Measurements from ENCODE around the gene ZNF211.

The ZNF211 gene

DNA sequence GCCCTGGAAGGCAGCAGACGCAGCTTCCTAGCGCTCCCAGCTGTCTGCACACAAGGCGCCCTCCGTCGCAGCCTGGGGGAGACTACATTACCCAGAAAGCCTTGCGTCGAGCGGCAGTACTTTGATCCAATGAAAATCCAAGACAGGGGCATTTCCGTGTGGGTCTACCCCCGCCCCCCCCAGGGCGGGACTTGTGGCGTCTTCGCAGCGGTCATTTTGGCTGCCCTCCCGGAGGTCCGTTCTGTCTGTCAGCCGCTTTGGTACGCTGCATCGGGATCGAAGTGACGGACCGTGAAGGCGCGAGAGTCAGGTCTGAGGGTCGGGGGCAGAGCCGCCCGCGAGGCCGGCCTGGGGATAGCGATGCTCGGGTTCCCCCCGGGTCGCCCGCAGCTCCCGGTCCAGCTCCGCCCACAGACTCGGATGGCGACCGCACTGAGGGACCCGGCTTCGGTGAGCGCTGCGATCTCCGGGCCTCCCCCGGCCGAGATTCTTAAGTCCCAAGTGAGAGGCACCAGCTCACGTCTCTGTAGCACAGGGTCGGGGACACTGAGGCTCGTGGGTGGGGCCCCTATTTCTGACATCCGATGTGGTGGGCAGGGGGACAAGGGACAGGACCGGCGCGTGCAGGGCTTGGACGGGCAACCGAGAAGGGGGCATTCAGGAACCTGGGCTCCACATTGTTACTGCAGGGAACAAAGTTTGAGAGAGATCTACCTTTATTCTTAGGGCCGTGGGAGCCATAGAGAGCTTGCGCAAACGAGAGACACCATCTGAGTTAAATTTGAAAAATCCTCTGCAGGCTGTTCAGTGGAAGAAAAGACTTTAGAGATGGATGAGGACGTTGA, at the start of gene ZNF211:
TSS of gene ZNF211 (plus strand) at position 182 of the 845 bp plus-strand sequence. CDS start at position 361, 179 bp downstream.
- peak; percentile 87 for DNase-seq (ENCODE audit: low read depth)

DNA sequence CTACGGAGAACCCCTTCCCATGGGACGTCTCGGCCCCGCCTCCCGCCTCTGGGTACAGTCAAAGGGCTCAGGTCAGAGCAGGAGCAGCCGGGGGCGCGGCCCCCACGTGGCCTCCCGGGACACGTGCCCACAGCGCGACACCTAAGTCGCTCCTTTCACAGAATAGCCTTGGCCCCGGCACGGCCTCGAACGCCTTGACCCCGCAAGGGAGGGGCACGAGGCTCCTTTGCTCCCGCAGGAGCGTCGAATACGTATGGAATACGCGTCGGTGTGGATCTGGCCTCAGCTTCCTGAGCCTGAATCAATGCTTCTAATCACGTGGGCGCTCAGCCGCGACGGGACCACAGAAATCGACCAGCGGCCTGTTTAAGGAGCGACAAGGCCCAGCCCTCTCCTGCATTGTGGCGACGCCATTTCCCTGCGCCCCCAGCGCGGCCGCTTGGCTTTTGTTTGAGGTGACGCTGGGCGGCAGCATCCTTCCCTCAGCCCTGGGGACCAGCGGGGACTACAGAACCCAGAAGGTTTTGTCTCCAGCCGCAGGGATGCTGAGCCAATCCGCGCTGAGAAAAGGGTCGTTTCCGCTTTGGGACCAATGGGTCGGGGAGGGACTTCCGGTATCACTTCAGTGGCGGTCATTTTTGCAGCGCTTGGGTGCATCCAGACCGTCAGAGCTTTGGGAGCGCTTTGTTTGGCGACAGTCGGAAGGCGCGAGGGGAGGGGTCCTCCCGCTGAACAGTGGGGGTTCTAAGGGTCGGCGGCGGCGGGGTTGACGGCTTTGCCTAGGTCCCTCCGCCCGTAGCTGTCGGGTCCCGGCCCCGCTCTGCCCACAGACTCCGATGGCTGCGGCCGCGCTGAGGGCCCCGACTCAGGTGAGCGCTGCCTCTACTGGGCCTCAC, 49.2 kb upstream of the ZNF211 start, which contains the start of gene ZIK1:
TSS of gene ZIK1 (plus strand) at position 625 of the 896 bp plus-strand sequence. CDS start at position 837, 212 bp downstream.
- peak; percentile 83 for DNase-seq (ENCODE audit: low read depth)

DNA sequence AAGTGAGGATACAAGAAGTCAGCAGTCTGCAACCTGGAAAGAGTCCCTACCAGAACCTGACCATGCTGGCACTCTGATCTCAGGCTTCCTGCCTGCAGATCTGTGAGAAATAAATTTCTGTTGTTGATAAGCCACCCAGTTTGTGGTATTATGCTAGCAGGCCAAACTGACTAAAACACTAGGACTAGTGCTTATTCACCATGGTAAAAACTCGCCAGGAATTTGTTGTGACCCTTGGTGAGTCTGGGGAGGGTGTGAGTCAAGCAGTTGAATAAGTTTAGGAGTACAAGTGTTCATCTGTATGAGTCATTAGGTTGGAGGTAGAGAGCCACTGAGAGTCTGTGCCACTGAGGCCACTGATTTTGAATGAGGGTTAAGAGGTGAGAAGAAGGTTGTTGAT, 45.4 kb upstream of the ZNF211 start:
- DNase-seq (ENCODE audit: low read depth) = no peak

DNA sequence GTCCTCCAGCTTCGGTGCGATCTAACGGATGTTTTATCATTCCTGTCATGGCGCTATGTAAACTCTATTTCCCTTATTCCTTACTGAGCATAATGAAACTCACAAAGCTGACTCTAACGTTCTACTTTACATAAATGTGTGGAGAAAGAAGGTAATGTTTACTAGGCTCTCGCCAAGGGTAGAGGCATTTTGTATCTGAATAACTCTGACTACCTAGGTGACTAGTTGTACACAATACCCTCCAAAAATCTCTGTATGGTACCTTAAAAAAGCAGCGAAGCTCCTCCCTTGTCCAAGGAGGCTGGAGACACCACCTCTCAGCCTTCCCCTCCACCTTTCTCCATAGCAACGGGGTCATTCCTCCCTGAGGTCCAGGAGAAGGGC, 33.6 kb upstream of the ZNF211 start:
- no peak for DNase-seq (ENCODE audit: low read depth)

DNA sequence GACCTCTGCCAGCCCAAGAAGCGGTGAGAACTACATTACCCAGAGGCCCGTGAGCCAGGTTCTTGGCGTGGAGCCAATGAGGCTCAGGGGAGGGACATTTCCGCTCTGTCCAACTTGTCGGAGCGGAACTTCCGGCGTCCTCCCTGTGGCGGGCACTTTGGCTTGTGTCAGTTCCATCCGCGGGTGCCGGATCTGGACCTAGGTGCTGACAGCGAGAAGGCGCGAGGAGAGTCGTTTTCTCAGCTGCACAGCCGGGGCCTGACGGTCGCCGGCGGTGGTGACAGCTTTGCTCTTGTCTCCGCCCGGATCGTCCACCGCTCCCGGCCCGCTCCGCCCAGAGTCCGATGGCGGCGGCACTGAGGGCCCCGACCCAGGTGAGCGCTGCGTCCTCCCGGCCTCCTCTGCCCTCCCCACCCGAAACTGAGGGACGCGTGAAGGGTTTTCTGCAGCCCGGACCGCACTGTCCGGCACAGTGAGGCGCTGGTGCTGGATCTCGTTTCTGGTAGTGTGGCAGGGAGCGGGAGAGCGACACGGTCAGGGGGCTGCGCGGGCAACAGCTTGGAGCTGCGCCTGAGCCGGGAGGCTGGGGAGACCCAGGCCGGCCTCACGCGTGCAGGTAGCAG, 33.1 kb upstream of the ZNF211 start, which contains the start of gene ZNF530:
TSS of gene ZNF530 (plus strand) at position 125 of the 623 bp plus-strand sequence. CDS start 4,461 bp downstream, outside the sequence.
- peak; percentile 83 for DNase-seq (ENCODE audit: low read depth)

DNA sequence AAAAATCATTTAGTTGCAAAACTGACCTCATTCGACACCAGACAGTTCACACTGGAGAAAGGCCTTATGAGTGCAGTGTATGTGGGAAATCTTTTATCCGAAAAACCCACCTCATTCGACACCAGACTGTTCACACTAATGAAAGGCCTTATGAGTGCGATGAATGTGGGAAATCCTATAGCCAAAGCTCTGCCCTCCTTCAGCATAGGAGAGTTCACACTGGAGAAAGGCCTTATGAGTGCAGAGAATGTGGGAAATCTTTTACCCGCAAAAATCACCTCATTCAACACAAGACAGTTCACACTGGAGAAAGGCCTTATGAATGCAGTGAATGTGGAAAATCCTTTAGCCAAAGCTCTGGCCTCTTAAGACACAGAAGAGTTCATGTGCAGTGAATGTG, 26.0 kb upstream of the ZNF211 start:
- DNase-seq (ENCODE audit: low read depth) = no peak

DNA sequence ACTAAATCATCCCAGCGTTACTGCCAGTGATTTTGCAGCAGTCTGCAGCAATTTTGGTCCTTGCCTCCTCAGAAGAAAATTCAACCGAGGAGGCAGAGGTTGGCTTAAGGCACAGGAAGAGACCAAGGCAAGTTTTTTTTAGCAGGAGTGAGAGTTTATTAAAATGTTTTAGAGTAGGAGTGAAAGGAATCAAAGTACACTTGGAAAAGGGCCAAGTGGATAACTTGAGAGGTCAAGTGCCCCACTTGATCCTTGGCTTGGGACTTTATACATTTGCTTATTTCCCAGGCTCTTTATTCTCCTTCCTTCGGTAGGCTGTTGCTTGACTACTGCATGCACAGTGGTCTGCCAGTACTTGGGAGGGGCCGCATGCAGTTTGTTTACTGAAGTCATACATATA, 21.9 kb upstream of the ZNF211 start:
- no peak for DNase-seq (ENCODE audit: low read depth)

DNA sequence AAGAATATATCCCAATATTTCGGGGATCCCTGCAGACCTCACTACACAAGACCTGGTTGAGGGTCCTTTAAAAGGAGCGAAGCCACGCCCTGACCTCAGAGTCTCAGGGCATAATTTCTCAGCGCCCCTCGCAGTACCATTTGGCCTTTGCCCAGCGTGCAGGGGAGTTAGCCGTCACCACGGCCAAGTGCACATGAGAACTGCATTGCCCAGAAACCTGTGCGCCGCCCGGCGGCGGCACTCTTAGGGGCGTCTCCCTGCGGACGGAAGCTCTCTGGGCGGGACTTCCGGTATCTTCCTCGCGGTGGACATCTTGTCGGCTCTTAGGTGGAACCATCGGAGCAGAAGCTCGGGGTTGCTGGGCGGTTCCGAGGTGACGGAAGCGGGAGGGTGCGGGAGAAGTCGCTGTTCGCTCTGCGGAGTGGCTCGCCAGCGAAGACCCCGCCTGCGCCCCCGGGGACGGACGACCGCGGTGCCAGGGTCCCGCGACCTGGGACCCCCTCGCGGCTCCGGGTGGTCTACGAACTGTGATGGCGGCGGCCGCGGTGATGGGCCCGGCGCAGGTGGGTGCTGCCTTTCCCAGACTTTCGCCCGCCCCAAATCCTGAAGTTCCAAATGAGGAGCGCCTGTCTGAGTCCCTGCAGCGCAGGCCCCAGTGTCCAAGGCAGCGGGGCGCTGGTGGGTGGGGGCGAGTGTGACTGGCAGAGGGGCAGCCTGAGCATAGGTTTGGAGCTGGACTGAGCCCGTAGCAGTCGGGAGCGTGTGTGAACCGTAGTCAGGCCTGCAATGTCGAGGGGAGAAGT, 18.8 kb upstream of the ZNF211 start, which contains the start of gene ZNF134:
TSS of gene ZNF134 (plus strand) at position 302 of the 803 bp plus-strand sequence. CDS start 5,227 bp downstream, outside the sequence.
- peak; percentile 70 for DNase-seq (ENCODE audit: low read depth)

DNA sequence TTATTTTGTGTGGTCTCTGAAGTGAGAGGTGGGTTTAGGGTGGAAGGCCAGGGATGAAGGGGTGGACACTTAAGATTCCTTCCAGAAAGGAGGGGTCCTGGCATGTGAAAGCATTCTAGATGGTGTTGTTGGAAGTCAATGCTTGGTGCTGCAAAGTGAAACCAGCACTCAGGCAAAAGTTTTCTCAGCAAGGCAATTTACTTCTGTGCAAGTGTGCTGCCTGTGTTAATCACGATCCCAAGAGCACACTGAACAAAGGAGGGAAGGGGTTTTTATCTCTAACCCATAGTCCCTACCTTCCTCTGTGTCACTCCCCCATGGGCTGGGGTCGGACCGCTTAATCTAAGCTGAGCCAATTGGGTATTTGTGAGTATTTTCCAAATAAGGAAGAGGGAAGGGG, 17.6 kb upstream of the ZNF211 start:
- no peak for DNase-seq (ENCODE audit: low read depth)

DNA sequence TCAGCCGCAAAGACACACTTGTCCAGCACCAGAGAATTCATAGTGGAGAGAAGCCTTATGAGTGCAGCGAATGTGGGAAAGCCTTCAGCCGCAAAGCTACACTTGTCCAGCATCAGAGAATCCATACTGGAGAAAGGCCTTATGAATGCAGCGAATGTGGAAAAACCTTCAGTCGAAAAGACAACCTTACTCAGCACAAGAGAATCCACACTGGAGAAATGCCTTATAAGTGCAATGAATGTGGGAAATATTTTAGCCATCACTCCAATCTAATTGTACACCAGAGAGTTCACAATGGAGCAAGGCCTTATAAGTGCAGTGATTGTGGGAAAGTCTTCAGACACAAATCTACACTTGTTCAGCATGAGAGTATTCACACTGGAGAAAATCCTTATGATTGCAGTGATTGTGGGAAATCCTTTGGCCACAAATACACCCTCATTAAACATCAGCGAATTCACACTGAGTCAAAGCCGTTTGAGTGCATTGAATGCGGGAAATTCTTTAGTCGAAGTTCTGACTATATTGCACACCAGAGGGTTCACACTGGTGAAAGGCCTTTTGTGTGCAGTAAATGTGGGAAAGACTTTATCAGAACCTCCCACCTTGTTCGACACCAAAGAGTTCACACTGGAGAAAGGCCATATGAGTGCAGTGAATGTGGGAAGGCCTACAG, 12.2 kb upstream of the ZNF211 start:
- DNase-seq (ENCODE audit: low read depth) = peak; percentile 3

DNA sequence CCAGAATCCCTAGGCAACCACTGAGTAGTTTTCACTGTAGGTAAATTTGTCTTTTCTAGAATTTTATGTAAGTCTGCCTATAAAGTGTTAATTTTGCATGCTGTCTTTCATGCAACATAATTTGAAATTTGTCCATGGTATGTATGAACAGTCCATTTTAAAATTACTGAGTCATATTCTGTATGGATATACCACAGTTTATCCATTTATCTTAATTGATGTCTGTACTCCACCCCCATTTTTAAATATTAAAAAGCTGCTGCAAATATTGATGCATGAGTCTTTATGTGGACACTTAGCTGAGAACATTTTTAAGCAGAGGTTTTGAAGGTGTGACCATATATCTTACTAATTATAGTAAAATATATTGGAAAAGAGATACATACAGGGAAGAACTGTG, 9.9 kb upstream of the ZNF211 start:
- no peak for DNase-seq (ENCODE audit: low read depth)

DNA sequence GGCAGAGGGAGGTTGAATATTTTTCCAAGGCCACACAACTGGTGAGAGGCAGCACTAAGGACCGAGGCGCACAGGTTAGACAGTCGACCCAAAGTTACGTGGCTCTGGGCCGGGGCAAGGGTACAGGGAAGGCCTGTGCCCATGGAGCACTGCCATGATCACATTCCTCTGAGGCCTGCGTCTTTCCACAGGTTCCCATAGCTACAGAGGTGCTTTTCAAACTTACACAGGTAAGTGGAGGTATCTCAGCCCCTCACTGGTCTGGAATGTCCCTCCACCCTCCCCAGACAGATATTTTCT, 814 bp downstream of the ZNF211 start:
- no peak for DNase-seq (ENCODE audit: low read depth)

DNA sequence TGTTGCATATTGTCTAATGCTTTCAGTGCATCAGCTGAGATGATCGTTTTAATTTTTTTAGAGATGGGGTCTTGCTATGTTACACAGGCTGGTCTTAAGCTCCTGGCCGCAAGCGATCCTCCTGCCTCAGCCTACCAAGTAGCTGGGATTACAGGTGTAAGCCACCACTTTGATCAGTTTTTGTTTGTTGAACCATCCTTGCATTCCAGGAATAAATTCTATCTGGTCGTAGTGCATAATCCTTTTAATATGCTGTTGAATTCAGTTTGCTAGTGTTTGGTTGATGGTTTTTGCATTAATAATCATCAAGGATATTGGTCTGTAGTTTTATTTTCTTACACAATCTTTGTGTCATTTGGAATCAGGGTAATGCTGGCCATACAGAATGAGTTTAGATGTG, 4.4 kb downstream of the ZNF211 start:
- no peak for DNase-seq (ENCODE audit: low read depth)

DNA sequence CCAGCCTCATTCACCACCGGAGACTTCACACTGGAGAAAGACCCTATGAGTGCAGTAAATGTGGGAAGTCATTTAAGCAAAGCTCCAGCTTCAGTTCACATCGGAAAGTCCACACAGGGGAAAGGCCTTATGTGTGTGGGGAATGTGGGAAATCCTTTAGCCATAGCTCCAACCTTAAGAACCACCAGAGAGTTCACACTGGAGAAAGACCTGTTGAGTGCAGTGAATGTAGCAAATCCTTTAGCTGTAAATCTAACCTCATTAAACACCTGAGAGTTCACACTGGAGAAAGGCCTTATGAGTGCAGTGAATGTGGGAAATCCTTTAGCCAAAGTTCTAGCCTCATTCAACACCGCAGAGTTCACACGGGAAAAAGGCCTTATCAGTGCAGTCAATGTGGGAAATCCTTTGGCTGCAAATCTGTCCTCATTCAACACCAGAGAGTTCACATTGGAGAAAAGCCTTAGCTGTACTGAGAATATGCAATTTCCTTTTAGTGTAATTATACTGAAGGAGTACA, 8.8 kb downstream of the ZNF211 start:
- no peak for DNase-seq (ENCODE audit: low read depth)

DNA sequence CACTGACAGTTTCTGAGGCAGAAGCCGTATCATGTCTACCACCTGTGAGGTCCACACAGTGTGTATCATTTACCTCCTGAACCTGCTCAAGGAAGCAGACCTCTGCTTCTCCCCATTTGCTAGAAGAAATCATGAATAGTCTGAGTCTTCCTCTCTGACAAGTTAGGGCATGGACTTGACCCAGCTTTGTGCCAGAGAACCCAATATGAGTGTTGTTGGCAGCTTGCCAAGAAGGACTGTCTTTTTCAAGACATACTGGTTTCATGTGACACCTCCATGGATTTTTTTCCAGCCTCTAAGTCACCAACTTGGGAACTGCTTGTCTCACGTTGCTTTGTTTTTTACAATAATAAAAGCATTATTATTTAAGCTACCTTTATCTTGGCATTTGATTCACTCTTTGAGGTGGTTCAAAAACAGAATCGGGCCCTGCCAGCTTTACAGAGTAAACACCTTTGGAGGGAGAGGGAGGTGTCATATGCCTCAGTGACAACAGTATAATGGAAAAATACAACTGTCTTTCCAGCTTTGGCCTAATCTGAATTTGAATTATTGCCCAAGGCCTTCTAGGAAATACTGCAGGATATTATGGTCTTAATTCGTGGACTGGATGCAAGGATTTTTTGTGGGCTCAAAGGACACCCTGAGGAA, 9.6 kb downstream of the ZNF211 start:
- DNase-seq (ENCODE audit: low read depth) = no peak

DNA sequence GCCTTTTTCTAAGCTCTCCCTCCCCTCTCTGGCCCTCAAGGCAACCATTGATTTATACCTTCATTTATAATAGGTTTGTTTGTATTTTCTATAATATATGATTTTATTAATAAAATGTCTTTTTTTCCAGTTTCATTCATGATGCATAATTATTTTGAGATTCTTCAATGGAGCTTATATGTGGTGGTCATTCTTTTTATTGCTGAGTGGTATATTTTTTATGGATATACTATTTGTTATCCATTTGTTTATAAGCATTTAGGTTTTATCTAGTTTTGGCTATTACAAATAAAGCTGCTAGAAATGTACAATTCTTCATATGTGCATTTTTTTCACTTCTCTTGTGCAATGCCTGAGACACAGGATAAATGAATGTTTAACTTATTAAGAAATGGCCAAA, 10.8 kb downstream of the ZNF211 start:
- no peak for DNase-seq (ENCODE audit: low read depth)

DNA sequence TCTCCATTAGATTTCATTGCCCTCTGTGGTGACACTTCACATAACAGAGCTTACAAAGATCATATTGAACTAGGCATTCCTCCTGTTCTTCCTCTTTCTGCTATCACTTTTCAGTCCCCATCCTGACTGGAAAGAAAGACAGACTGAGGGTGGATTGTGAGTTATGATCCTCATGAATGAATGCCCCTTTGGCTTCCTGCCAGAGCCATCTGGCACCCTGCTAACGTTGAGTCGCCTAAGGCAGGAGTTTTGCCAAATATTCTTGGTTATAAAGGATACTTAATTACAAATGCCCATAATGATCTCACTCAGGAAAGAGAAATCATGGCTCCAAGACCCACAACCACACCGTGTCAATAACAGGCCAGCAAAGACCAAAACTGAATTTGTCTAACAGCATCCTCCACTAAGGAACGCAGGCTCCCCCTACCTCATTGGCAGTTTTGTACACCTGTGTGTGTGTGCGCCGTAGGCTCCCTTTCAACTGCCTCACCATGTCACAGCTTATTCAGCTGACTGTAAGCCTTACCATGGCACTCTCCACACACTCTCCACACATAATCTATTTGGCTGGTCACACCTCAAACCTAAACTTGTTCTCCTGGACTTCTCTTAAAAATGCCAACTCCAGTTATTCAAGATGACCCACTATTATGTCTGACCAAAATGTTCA, 15.5 kb downstream of the ZNF211 start:
- DNase-seq (ENCODE audit: low read depth) = no peak

DNA sequence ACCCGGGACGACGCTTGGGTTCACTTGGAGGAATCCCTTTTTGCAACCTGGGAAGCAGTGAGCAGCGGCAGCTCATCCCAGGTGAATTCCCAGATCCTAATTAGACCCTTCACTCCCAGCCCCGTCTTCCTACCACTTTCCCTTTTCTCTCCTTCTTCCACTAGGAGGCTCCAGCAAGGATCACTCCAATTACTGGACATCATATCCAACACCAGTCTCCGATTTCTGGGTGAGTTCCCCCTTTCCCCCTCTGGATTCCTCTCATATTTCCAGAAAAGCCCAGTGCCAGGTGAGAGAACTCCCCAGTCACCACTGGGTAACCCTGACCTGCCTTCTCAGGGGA, 18.7 kb downstream of the ZNF211 start:
- DNase-seq (ENCODE audit: low read depth) = no peak

DNA sequence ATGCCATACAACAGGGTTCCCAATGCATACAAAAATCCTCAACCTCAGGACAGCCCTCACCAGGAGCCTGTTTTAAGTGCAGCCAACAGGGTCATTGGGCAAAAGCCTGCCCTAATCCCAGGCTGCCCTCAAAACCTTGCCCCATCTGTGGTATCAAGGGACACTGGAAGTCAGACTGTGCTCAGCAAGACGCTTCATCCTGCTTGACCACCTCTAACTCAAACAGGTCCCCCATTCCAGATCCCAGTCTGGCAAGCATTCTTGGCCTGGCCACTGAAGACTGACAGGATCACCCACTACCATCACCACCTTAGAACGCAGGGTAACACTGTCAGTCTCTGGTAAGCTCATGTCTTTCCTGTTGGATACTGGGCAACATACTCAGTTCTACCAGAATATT, 20.7 kb downstream of the ZNF211 start:
- no peak for DNase-seq (ENCODE audit: low read depth)

DNA sequence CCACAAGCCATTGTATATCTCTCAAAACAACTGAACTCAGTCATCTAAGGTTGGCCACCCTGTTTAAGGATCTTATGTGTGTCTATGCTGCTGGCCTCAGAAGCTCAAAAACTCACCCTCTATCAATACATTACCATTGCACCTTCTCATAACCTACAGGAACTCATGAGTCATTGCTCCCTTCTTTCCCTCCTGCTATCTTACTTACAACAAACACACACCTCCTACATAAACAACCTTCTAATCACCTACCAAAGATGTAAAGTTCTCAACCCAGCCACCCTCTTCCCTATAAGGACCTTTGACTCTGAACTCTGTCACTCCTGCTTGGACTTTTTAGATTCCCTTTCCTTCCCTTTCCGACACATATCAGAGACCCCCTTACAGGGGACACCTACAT, 22.5 kb downstream of the ZNF211 start:
- DNase-seq (ENCODE audit: low read depth) = no peak

Measured in fibroblast of the conjunctiva (primary cell).